ENCODE results near the gene HIVEP2.

Gene HIVEP2

GRCh38 chr6:142721215-142721920 is 223.6 kb downstream of the HIVEP2 start:
- H3K9ac ChIP-seq (ENCODE audit: low read depth, low read length), result no peak overlapping the region

GRCh38 chr6:142718667-142719191 is 226.2 kb downstream of the HIVEP2 start:
- no peaks in the 10 kb centered on the region for H3K4me1 ChIP-seq (ENCODE audit: control insufficient read depth, insufficient read depth, low read length)
- H3K4me3 ChIP-seq (ENCODE audit: low read length), result no peak overlapping the region
- no peaks in the 10 kb centered on the region for H3K36me3 ChIP-seq (ENCODE audit: insufficient read depth, low read length)
- no peak overlapping the region for H3K4me2 ChIP-seq (ENCODE audit: low read length)
- H3K9ac ChIP-seq (ENCODE audit: low read depth, low read length), result no peak overlapping the region
- H3K9me3 ChIP-seq (replicated peaks; ENCODE audit: low read length), result no peaks in the 10 kb centered on the region
- peaks cover 5% of the 10 kb centered on the region for H3K27me3 ChIP-seq (ENCODE audit: control insufficient read depth, insufficient read depth, low read length)

More at GRCh38 chr6:142721215-142721920, 223.6 kb downstream of the HIVEP2 start:
- Histone ChIP-seq H3K36me3 (ENCODE audit: insufficient read depth, low read length) (no peaks in the 10 kb centered on the region), H3K4me1 (ENCODE audit: control insufficient read depth, insufficient read depth, low read length) (no peaks in the 10 kb centered on the region), H3K9me3 (replicated peaks; ENCODE audit: low read length) (no peaks in the 10 kb centered on the region), H3K27me3 (ENCODE audit: control insufficient read depth, insufficient read depth, low read length) (no peaks in the 10 kb centered on the region), H3K4me3 (ENCODE audit: low read length) (no peak overlapping the region), H3K4me2 (ENCODE audit: low read length) (no peak overlapping the region)

GRCh38 chr6:142716097-142716496 is 228.9 kb downstream of the HIVEP2 start:
- peaks cover 5% of the 10 kb centered on the region for H3K27me3 ChIP-seq (ENCODE audit: control insufficient read depth, insufficient read depth, low read length)
- H3K4me2 ChIP-seq (ENCODE audit: low read length), result no peak overlapping the region
- no peaks in the 10 kb centered on the region for H3K9me3 ChIP-seq (replicated peaks; ENCODE audit: low read length)
- H3K4me1 ChIP-seq (ENCODE audit: control insufficient read depth, insufficient read depth, low read length), result no peaks in the 10 kb centered on the region
- no peak overlapping the region for H3K9ac ChIP-seq (ENCODE audit: low read depth, low read length)
- no peak overlapping the region for H3K4me3 ChIP-seq (ENCODE audit: low read length)
- H3K36me3 ChIP-seq (ENCODE audit: insufficient read depth, low read length), result no peaks in the 10 kb centered on the region

GRCh38 chr6:142714951-142715785 is 229.8 kb downstream of the HIVEP2 start:
- Histone ChIP-seq H3K27me3 (ENCODE audit: control insufficient read depth, insufficient read depth, low read length) (peaks cover 5% of the 10 kb centered on the region), H3K9me3 (replicated peaks; ENCODE audit: low read length) (no peaks in the 10 kb centered on the region), H3K9ac (ENCODE audit: low read depth, low read length) (no peak overlapping the region), H3K36me3 (ENCODE audit: insufficient read depth, low read length) (no peaks in the 10 kb centered on the region), H3K4me3 (ENCODE audit: low read length) (no peak overlapping the region), H3K4me2 (ENCODE audit: low read length) (no peak overlapping the region), H3K4me1 (ENCODE audit: control insufficient read depth, insufficient read depth, low read length) (no peaks in the 10 kb centered on the region)

GRCh38 chr6:142713959-142714358 is 231.0 kb downstream of the HIVEP2 start:
- no peak overlapping the region for H3K4me2 ChIP-seq (ENCODE audit: low read length)
- no peak overlapping the region for H3K9ac ChIP-seq (ENCODE audit: low read depth, low read length)
- H3K27me3 ChIP-seq (ENCODE audit: control insufficient read depth, insufficient read depth, low read length), result peaks cover 5% of the 10 kb centered on the region
- H3K36me3 ChIP-seq (ENCODE audit: insufficient read depth, low read length), result no peaks in the 10 kb centered on the region
- H3K4me1 ChIP-seq (ENCODE audit: control insufficient read depth, insufficient read depth, low read length), result no peaks in the 10 kb centered on the region
- H3K4me3 ChIP-seq (ENCODE audit: low read length), result no peak overlapping the region
- H3K9me3 ChIP-seq (replicated peaks; ENCODE audit: low read length), result no peaks in the 10 kb centered on the region

GRCh38 chr6:142712231-142712630 is 232.7 kb downstream of the HIVEP2 start:
- H3K9ac ChIP-seq (ENCODE audit: low read depth, low read length), result no peak overlapping the region
- no peaks in the 10 kb centered on the region for H3K9me3 ChIP-seq (replicated peaks; ENCODE audit: low read length)
- H3K4me2 ChIP-seq (ENCODE audit: low read length), result no peak overlapping the region
- H3K36me3 ChIP-seq (ENCODE audit: insufficient read depth, low read length), result no peaks in the 10 kb centered on the region
- no peak overlapping the region for H3K4me3 ChIP-seq (ENCODE audit: low read length)
- peaks cover 5% of the 10 kb centered on the region for H3K27me3 ChIP-seq (ENCODE audit: control insufficient read depth, insufficient read depth, low read length)
- H3K4me1 ChIP-seq (ENCODE audit: control insufficient read depth, insufficient read depth, low read length), result no peaks in the 10 kb centered on the region

GRCh38 chr6:142708651-142709050 is 236.3 kb downstream of the HIVEP2 start:
- Histone ChIP-seq H3K4me3 (ENCODE audit: low read length) (no peak overlapping the region), H3K4me2 (ENCODE audit: low read length) (no peak overlapping the region), H3K36me3 (ENCODE audit: insufficient read depth, low read length) (no peaks in the 10 kb centered on the region), H3K9me3 (replicated peaks; ENCODE audit: low read length) (no peaks in the 10 kb centered on the region), H3K27me3 (ENCODE audit: control insufficient read depth, insufficient read depth, low read length) (no peaks in the 10 kb centered on the region), H3K4me1 (ENCODE audit: control insufficient read depth, insufficient read depth, low read length) (no peaks in the 10 kb centered on the region), H3K9ac (ENCODE audit: low read depth, low read length) (no peak overlapping the region)

GRCh38 chr6:142707255-142707654 is 237.7 kb downstream of the HIVEP2 start:
- H3K4me1 ChIP-seq (ENCODE audit: control insufficient read depth, insufficient read depth, low read length), result no peaks in the 10 kb centered on the region
- H3K4me2 ChIP-seq (ENCODE audit: low read length), result no peak overlapping the region
- H3K27me3 ChIP-seq (ENCODE audit: control insufficient read depth, insufficient read depth, low read length), result no peaks in the 10 kb centered on the region
- no peak overlapping the region for H3K4me3 ChIP-seq (ENCODE audit: low read length)
- no peaks in the 10 kb centered on the region for H3K36me3 ChIP-seq (ENCODE audit: insufficient read depth, low read length)
- no peak overlapping the region for H3K9ac ChIP-seq (ENCODE audit: low read depth, low read length)
- H3K9me3 ChIP-seq (replicated peaks; ENCODE audit: low read length), result no peaks in the 10 kb centered on the region

GRCh38 chr6:142706210-142706609 is 238.8 kb downstream of the HIVEP2 start:
- Histone ChIP-seq H3K4me1 (ENCODE audit: control insufficient read depth, insufficient read depth, low read length) (no peaks in the 10 kb centered on the region), H3K9ac (ENCODE audit: low read depth, low read length) (no peak overlapping the region), H3K4me3 (ENCODE audit: low read length) (no peak overlapping the region), H3K9me3 (replicated peaks; ENCODE audit: low read length) (no peaks in the 10 kb centered on the region), H3K27me3 (ENCODE audit: control insufficient read depth, insufficient read depth, low read length) (no peaks in the 10 kb centered on the region), H3K4me2 (ENCODE audit: low read length) (no peak overlapping the region), H3K36me3 (ENCODE audit: insufficient read depth, low read length) (no peaks in the 10 kb centered on the region)

GRCh38 chr6:142705054-142705453 is 239.9 kb downstream of the HIVEP2 start:
- H3K27me3 ChIP-seq (ENCODE audit: control insufficient read depth, insufficient read depth, low read length), result no peaks in the 10 kb centered on the region
- H3K9ac ChIP-seq (ENCODE audit: low read depth, low read length), result no peak overlapping the region
- no peak overlapping the region for H3K4me2 ChIP-seq (ENCODE audit: low read length)
- H3K9me3 ChIP-seq (replicated peaks; ENCODE audit: low read length), result no peaks in the 10 kb centered on the region
- no peak overlapping the region for H3K4me3 ChIP-seq (ENCODE audit: low read length)
- no peaks in the 10 kb centered on the region for H3K36me3 ChIP-seq (ENCODE audit: insufficient read depth, low read length)
- no peaks in the 10 kb centered on the region for H3K4me1 ChIP-seq (ENCODE audit: control insufficient read depth, insufficient read depth, low read length)

GRCh38 chr6:142702501-142703460 is 242.2 kb downstream of the HIVEP2 start:
- Histone ChIP-seq H3K4me2 (ENCODE audit: low read length) (no peak overlapping the region), H3K9me3 (replicated peaks; ENCODE audit: low read length) (no peaks in the 10 kb centered on the region), H3K27me3 (ENCODE audit: control insufficient read depth, insufficient read depth, low read length) (no peaks in the 10 kb centered on the region), H3K36me3 (ENCODE audit: insufficient read depth, low read length) (no peaks in the 10 kb centered on the region), H3K9ac (ENCODE audit: low read depth, low read length) (no peak overlapping the region), H3K4me1 (ENCODE audit: control insufficient read depth, insufficient read depth, low read length) (no peaks in the 10 kb centered on the region), H3K4me3 (ENCODE audit: low read length) (no peak overlapping the region)

All from skeletal muscle satellite cell (primary cell).